A549 (cell line): ENCODE measurements around the gene LEFTY1. TPM values are rescaled to one million over a fixed set of nuclear protein-coding genes. Genes with fewer than 3 reads are reported as not detected.

Experiments used
- ATAC-seq, 2 experiments: fragments of 200-7000 bp in 1 of 2; fragments of >200 bp in 1 of 2; cut with Nextera tagmentation in 1 of 2; cut with Tn5 transposase in 1 of 2; 3 replicates each; pipeline versions ENCODE4 v1.8.0 to v1.9.1; 2018 to 2020; ENCODE audit warnings: mild to moderate bottlenecking in 1 of 2, moderate library complexity in 1 of 2
- CTCF ChIA-PET: fragments of 300-600 bp; sonication (Branson Sonifier 250); formaldehyde crosslinking; extraction: SDS; loops from one replicate; lab custom pipeline; 2021; ENCODE audit warnings: antibody characterized with exemption, inconsistent platforms; lab: Yijun Ruan, JAX
- POLR2A ChIA-PET: fragments of 350-600 bp; formaldehyde crosslinking; extraction: SDS; loops from one replicate; lab custom pipeline; 2021; ENCODE audit warnings: antibody characterized with exemption, inconsistent platforms; lab: Yijun Ruan, JAX
- DNase-seq, 2 experiments: peaks; one replicate each; pipeline versions ENCODE4 v3.0.0 to v3.0.0-alpha.2; 2011 to 2016; ENCODE audit warnings: low read depth in 1 of 2, low spot score in 1 of 2
- FAIRE-seq: peaks from 2 replicates; lab custom pipeline; 2011; peaks lifted over from hg19 to GRCh38; lab: Jason Lieb, UNC
- H3K27ac ChIP-seq, 2 experiments: fragments of >200 bp; sonication (Bioruptor Twin); formaldehyde crosslinking; 3 replicates each; pipeline ENCODE4 v1.5.1; 2016 to 2017
- H3K4me1 ChIP-seq: fragments of >200 bp; sonication (Bioruptor Twin); formaldehyde crosslinking; 3 replicates; pipeline ENCODE4 v1.6.1; 2016
- H3K4me2 ChIP-seq: fragments of >200 bp; sonication (Bioruptor Twin); formaldehyde crosslinking; 3 replicates; pipeline ENCODE4 v1.6.1; 2016
- H3K4me3 ChIP-seq: fragments of >200 bp; sonication (Bioruptor Twin); formaldehyde crosslinking; 3 replicates; pipeline ENCODE4 v1.5.1; 2016
- H3K9me3 ChIP-seq: fragments of >200 bp; sonication (Bioruptor Twin); formaldehyde crosslinking; 3 replicates; pipeline ENCODE4 v1.6.1; 2016
- BHLHE40 ChIP-seq: IDR thresholded peaks from 2 replicates; pipeline ENCODE4 v1.6.1; 2012; ENCODE audit warnings: low read depth, low read length, inconsistent platforms
- CEBPB ChIP-seq, 2 experiments: fragments of >200 bp in 1 of 2; sonication (Bioruptor Twin) in 1 of 2; formaldehyde crosslinking in 1 of 2; IDR thresholded peaks; 2 replicates each; pipeline ENCODE4 v1.6.1; 2012 to 2016
- CHD2 ChIP-seq: fragments of 150-350 bp; IDR thresholded peaks from 2 replicates; pipeline ENCODE4 v1.6.1; 2014; ENCODE audit warnings: low read length; ENCODE audit not compliant: partially characterized antibody
- CHD4 ChIP-seq: fragments of 200-600 bp; sonication (generic); IDR thresholded peaks from 2 replicates; pipeline ENCODE4 v1.6.1; 2016; ENCODE audit warnings: antibody characterized with exemption, mild to moderate bottlenecking, borderline replicate concordance
- CTCF ChIP-seq: fragments of >200 bp; sonication (Bioruptor Twin); formaldehyde crosslinking; IDR thresholded peaks from 3 replicates; pipeline ENCODE4 v1.5.1; 2016
- ELK1 ChIP-seq: fragments of 150-350 bp; IDR thresholded peaks from 2 replicates; pipeline ENCODE4 v1.6.1; 2014; ENCODE audit warnings: low read depth, mild to moderate bottlenecking, low read length
- EP300 ChIP-seq, 2 experiments: fragments of >200 bp; sonication (Bioruptor Twin); formaldehyde crosslinking; IDR thresholded peaks; 2 replicates in 1 of 2; 3 replicates in 1 of 2; pipeline ENCODE4 v1.6.1; 2016 to 2017
- FOSB ChIP-seq: fragments of 250-450 bp; sonication (Bioruptor Pico); IDR thresholded peaks from 2 replicates; pipeline ENCODE4 v1.5.0; 2020; ENCODE audit warnings: mild to moderate bottlenecking, moderate library complexity
- FOXS1 ChIP-seq: fragments of 250-450 bp; sonication (Bioruptor Pico); IDR thresholded peaks from 2 replicates; pipeline ENCODE4 v1.5.0; 2020; ENCODE audit warnings: mild to moderate bottlenecking, moderate library complexity
- GATA3 ChIP-seq: IDR thresholded peaks from 2 replicates; pipeline ENCODE4 v1.6.1; 2012; ENCODE audit warnings: borderline replicate concordance
- HDAC2 ChIP-seq: fragments of 200-600 bp; sonication (generic); IDR thresholded peaks from 2 replicates; pipeline ENCODE4 v1.6.1; 2016
- HES2 ChIP-seq: fragments of >200 bp; sonication (Bioruptor Twin); formaldehyde crosslinking; IDR thresholded peaks from 2 replicates; pipeline ENCODE4 v1.6.1; 2016
- HOXA7 ChIP-seq: fragments of 250-450 bp; sonication (Bioruptor Pico); IDR thresholded peaks from 2 replicates; pipeline ENCODE4 v1.5.0; 2020; ENCODE audit warnings: mild to moderate bottlenecking, moderate library complexity
- KDM5A ChIP-seq: fragments of 200-600 bp; sonication (generic); IDR thresholded peaks from 2 replicates; pipeline ENCODE4 v1.6.1; 2016; ENCODE audit warnings: antibody characterized with exemption, mild to moderate bottlenecking
- MAFK ChIP-seq: fragments of 450-650 bp; IDR thresholded peaks from 2 replicates; pipeline ENCODE4 v1.6.1; 2014; ENCODE audit not compliant: partially characterized antibody
- MAZ ChIP-seq: fragments of 150-350 bp; IDR thresholded peaks from 2 replicates; pipeline ENCODE4 v1.6.1; 2014; ENCODE audit warnings: antibody characterized with exemption, low read depth, low read length, borderline replicate concordance
- NPAS2 ChIP-seq: fragments of 250-450 bp; sonication (Bioruptor Pico); IDR thresholded peaks from 2 replicates; pipeline ENCODE4 v1.8.0; 2022; ENCODE audit warnings: mild to moderate bottlenecking, moderate library complexity, borderline replicate concordance
- PBX3 ChIP-seq: IDR thresholded peaks from 2 replicates; pipeline ENCODE4 v1.6.1; 2012
- RARB ChIP-seq: fragments of 250-450 bp; sonication (Bioruptor Pico); IDR thresholded peaks from 2 replicates; pipeline ENCODE4 v1.8.0; 2021; ENCODE audit warnings: mild to moderate bottlenecking, moderate library complexity
- RCOR1 ChIP-seq: fragments of 150-350 bp; IDR thresholded peaks from 2 replicates; pipeline ENCODE4 v1.6.1; 2014; ENCODE audit warnings: antibody characterized with exemption, low read length, low read depth
- REST ChIP-seq: fragments of 200-600 bp; sonication (generic); IDR thresholded peaks from 2 replicates; pipeline ENCODE4 v1.6.1; 2016; ENCODE audit warnings: antibody characterized with exemption, mild to moderate bottlenecking, moderate library complexity
- RNF2 ChIP-seq: fragments of 200-600 bp; sonication (generic); IDR thresholded peaks from 2 replicates; pipeline ENCODE4 v1.6.1; 2016; ENCODE audit warnings: low read depth, mild to moderate bottlenecking, antibody characterized with exemption, moderate library complexity, borderline replicate concordance
- SMC3 ChIP-seq: fragments of >200 bp; sonication (Bioruptor Twin); formaldehyde crosslinking; IDR thresholded peaks from 3 replicates; pipeline ENCODE4 v1.6.1; 2018; ENCODE audit warnings: inconsistent platforms
- TP53 ChIP-seq: fragments of 250-450 bp; sonication (Bioruptor Pico); IDR thresholded peaks from 2 replicates; pipeline ENCODE4 v1.5.0; 2021; ENCODE audit warnings: mild to moderate bottlenecking, moderate library complexity
- ZC3H11A ChIP-seq: fragments of 450-650 bp; IDR thresholded peaks from 2 replicates; pipeline ENCODE4 v1.6.1; 2014; ENCODE audit warnings: antibody characterized with exemption, mild to moderate bottlenecking
- ZSCAN20 ChIP-seq: fragments of 250-450 bp; sonication (Bioruptor Pico); IDR thresholded peaks from 2 replicates; pipeline ENCODE4 v1.8.0; 2022; ENCODE audit warnings: mild to moderate bottlenecking, moderate library complexity
- WGBS: methylation state at CpG from one replicate; pipeline ENCODE4 v1.1.6; 2017; ENCODE audit errors: missing lambda C conversion rate; 5-methylcytosine and 5-hydroxymethylcytosine counted together
- polyA plus RNA-seq, 4 experiments: library from polyadenylated mRNA; depleted of rRNA in 3 of 4; stranded (reverse); fragments of >200 nt; fragmentation: RNase III in 1 of 4; extraction: RNeasy Plus Mini Kit Qiagen cat#74134 plus additional on column Dnase treatment in 1 of 4; gene quantifications; 2 replicates in 3 of 4; 3 replicates in 1 of 4; pipeline ENCODE4 v1.2.3, GENCODE V29; 2011 to 2017

LEFTY1 gene
- polyA plus RNA-seq, 2 of the 4 experiments (the other 2 are of a cell fraction), result 0.10 to 1.00 TPM

- TF ChIP-seq REST (no peak), GATA3 (no peak), HDAC2 (no peak), RCOR1 (no peak), ELK1 (no peak), MAFK (no peak), CEBPB (IDR thresholded peaks at IDR 0.05) (no peak), HES2 (no peak), HOXA7 (CRISPR knock-in tag) (no peak)
These were observed 11.9 kb downstream of the LEFTY1 start (continued) for GRCh38 chr1:225876900-225877510.

GRCh38 chr1:225875044-225875815, 13.7 kb downstream of the LEFTY1 start:
- Histone ChIP-seq H3K4me1 (peaks cover 36% of the 10 kb centered on the region), H3K4me3 (no peak overlapping the region)
- TF ChIP-seq KDM5A, result no peak
- no peak for TF ChIP-seq CHD4
- no peak for TF ChIP-seq RARB (CRISPR knock-in tag)
- TF ChIP-seq ZC3H11A, result no peak
- no peak for TF ChIP-seq SMC3
- no peak for TF ChIP-seq RNF2
- TF ChIP-seq BHLHE40, result no peak
- no peak for TF ChIP-seq NPAS2 (CRISPR knock-in tag)
- TF ChIP-seq PBX3, result no peak
- TF ChIP-seq ELK1, result no peak
- no peak for TF ChIP-seq HOXA7 (CRISPR knock-in tag)
- TF ChIP-seq FOXS1, result no peak
- no peak for TF ChIP-seq EP300 (IDR thresholded peaks at IDR 0.05)
- TF ChIP-seq ZSCAN20 (CRISPR knock-in tag), result no peak
- TF ChIP-seq MAZ, result no peak
- TF ChIP-seq CTCF, result no peak
- TF ChIP-seq FOSB, result no peak
- TF ChIP-seq CHD2, result no peak
- no peak for TF ChIP-seq TP53 (CRISPR knock-in tag)
- TF ChIP-seq HDAC2, result no peak
- TF ChIP-seq, all 56 proteins: peak for 0
- DNase-seq (no peak), FAIRE-seq (no peak), ATAC-seq (no peak)
- CTCF ChIA-PET, result interaction anchor here (0.6 to 19.4 kb wide), 2 partner anchors 32 to 99 kb away, joined by 3 to 207 read pairs; no protein-coding TSS in a partner anchor
- Histone ChIP-seq H3K9me3 (no peaks in the 10 kb centered on the region), H3K27ac (no peak overlapping the region), H3K4me2 (no peak overlapping the region)
- POLR2A ChIA-PET, result no interaction called here
- 64% methylated on average over 9 of the region's 12 CpGs for WGBS
